Right lobe of liver (tissue), 4 donors: ENCODE results near the gene OAS3.

Experiments
- POLR2A ChIP-seq: fragments of 450-650 bp; IDR thresholded peaks from one replicate; pipeline ENCODE4 v1.6.1; 2017; ENCODE audit warnings: antibody characterized with exemption, mild to moderate bottlenecking
- TF ChIP-seq, protein P1 (sequence below), 4 donors: fragments of 200-600 bp in 3 of 4; fragments of 450-650 bp in 1 of 4; IDR thresholded peaks; one replicate each; pipeline versions ENCODE4 v1.5.1 to v1.8.0; 2016 to 2022; ENCODE audit warnings: antibody characterized with exemption in 4 of 4, mild to moderate bottlenecking in 2 of 4
- donor health status: DM: no; HTN: no; CAD: no.
- donor health status: DM: no; HTN: no; CAD: no.
- donor health status: DM: no; HTN: yes; CAD: no.

DNA sequence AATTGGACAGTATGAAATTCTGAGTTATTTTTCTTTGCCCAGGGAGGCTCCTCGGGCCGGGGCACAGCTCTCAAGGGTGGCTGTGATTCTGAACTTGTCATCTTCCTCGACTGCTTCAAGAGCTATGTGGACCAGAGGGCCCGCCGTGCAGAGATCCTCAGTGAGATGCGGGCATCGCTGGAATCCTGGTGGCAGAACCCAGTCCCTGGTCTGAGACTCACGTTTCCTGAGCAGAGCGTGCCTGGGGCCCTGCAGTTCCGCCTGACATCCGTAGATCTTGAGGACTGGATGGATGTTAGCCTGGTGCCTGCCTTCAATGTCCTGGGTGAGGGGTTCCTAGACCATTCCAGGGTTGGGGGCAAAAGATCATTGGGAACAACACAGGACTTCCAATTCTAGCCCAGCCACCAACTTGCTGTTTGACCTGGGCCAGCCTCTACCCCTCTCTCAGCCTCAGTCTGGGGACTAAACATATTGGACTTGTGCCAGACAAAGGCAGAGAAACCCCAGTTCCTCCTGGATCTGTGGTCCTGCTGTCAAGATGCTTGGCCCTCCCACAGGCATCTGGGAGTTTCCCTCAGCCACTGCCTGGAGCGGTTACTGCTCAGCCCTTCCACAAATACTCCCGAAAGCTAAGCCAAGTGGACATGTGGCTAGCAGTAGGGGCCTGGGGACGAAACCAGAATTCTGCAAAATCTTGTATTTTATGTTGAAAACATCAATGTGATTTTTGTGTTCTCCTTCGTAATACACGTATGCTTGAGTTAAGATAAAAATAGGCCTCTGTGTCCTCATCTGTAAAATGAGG lies 3.5 kb downstream of the OAS3 start:
- TF ChIP-seq, protein P1, sequence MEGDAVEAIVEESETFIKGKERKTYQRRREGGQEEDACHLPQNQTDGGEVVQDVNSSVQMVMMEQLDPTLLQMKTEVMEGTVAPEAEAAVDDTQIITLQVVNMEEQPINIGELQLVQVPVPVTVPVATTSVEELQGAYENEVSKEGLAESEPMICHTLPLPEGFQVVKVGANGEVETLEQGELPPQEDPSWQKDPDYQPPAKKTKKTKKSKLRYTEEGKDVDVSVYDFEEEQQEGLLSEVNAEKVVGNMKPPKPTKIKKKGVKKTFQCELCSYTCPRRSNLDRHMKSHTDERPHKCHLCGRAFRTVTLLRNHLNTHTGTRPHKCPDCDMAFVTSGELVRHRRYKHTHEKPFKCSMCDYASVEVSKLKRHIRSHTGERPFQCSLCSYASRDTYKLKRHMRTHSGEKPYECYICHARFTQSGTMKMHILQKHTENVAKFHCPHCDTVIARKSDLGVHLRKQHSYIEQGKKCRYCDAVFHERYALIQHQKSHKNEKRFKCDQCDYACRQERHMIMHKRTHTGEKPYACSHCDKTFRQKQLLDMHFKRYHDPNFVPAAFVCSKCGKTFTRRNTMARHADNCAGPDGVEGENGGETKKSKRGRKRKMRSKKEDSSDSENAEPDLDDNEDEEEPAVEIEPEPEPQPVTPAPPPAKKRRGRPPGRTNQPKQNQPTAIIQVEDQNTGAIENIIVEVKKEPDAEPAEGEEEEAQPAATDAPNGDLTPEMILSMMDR (IDR thresholded peaks at IDR 0.05) = no peak
- no peak for TF ChIP-seq POLR2A
